ENCODE results near the gene BCO2.

DNA sequence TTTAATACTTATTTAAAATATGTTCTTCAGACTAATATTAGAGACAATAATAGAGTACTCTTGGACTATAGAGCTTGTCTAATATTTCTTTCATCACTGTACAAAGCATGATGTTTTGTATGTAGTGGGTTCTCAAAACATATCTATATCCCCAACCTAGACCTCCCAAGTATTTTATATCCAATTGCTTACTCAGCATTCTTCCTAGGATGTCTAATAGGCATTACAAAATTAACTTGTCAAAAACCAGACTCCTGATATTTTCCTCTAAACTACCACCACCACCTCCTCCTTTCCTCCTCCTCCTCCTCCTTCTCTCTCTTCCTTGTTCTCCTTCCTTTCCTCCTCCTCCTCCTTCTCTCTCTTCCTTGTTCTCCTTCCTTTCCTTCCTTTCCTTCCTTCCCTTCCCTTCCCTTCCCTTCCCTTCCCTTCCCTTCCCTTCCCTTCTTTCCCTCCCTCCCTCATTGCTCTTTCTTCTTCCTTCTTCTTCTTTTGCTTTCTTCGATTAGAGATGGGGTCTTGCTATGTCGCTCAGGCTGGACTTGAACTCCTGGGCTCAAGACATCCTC, 21.3 kb downstream of the BCO2 start:
- TF ChIP-seq, protein P1, sequence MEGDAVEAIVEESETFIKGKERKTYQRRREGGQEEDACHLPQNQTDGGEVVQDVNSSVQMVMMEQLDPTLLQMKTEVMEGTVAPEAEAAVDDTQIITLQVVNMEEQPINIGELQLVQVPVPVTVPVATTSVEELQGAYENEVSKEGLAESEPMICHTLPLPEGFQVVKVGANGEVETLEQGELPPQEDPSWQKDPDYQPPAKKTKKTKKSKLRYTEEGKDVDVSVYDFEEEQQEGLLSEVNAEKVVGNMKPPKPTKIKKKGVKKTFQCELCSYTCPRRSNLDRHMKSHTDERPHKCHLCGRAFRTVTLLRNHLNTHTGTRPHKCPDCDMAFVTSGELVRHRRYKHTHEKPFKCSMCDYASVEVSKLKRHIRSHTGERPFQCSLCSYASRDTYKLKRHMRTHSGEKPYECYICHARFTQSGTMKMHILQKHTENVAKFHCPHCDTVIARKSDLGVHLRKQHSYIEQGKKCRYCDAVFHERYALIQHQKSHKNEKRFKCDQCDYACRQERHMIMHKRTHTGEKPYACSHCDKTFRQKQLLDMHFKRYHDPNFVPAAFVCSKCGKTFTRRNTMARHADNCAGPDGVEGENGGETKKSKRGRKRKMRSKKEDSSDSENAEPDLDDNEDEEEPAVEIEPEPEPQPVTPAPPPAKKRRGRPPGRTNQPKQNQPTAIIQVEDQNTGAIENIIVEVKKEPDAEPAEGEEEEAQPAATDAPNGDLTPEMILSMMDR (IDR thresholded peaks at IDR 0.05): no peak
- TF ChIP-seq POLR2A (IDR thresholded peaks at IDR 0.05): no peak
